ENCODE results near the gene EIF4G1. TPM values are rescaled to one million over a fixed set of nuclear protein-coding genes. Genes with fewer than 3 reads are reported as not detected.

The EIF4G1 gene
- total RNA-seq, 1 experiment from 2014 or later: 496 TPM

- TF ChIP-seq POLR2AphosphoS5 (IDR thresholded peaks at IDR 0.05; ENCODE audit: low read depth, low read length) (peak; percentile 54; the same call in 1 of the 2 replicates), POLR2A (IDR thresholded peaks at IDR 0.05; ENCODE audit: borderline replicate concordance, extremely low read depth, insufficient read depth, insufficient read length) (peak; percentile 7), ZFX (IDR thresholded peaks at IDR 0.05) (peak; percentile 48)
- TF ChIP-seq, protein P1, sequence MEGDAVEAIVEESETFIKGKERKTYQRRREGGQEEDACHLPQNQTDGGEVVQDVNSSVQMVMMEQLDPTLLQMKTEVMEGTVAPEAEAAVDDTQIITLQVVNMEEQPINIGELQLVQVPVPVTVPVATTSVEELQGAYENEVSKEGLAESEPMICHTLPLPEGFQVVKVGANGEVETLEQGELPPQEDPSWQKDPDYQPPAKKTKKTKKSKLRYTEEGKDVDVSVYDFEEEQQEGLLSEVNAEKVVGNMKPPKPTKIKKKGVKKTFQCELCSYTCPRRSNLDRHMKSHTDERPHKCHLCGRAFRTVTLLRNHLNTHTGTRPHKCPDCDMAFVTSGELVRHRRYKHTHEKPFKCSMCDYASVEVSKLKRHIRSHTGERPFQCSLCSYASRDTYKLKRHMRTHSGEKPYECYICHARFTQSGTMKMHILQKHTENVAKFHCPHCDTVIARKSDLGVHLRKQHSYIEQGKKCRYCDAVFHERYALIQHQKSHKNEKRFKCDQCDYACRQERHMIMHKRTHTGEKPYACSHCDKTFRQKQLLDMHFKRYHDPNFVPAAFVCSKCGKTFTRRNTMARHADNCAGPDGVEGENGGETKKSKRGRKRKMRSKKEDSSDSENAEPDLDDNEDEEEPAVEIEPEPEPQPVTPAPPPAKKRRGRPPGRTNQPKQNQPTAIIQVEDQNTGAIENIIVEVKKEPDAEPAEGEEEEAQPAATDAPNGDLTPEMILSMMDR (IDR thresholded peaks at IDR 0.05 in 2 of 3, conservative IDR thresholded peaks at IDR 0.05 in 1 of 3; ENCODE audit: borderline replicate concordance in 1 of 3, insufficient read depth in 1 of 3, low read depth in 2 of 3, low read length in 2 of 3): no peak
- peak overlapping the region; percentile 99 for H3K9ac ChIP-seq (ENCODE audit: low read length)
- H3K79me2 ChIP-seq (ENCODE audit: insufficient read depth, low read length): peaks cover 47% of the 10 kb centered on the region
- H3K4me1 ChIP-seq (ENCODE audit: control insufficient read depth in 1 of 2, insufficient read depth in 2 of 2, low read length in 2 of 2): peaks cover 9 to 25% of the 10 kb centered on the region in 2 experiments
- no peaks in the 10 kb centered on the region for H3K9me3 ChIP-seq (ENCODE audit: control insufficient read depth in 1 of 2, insufficient read depth in 1 of 2, low read depth in 1 of 2, low read length in 2 of 2)
- intact Hi-C loops (cut with micrococcal nuclease): loop anchor here (2.0 kb wide), 2 partner anchors 47 to 183 kb away; partner anchors contain the start of gene EIF4G1
- H3K9me2 ChIP-seq (ENCODE audit: insufficient read depth): no peaks in the 10 kb centered on the region
- ChIA-PET CTCF (interaction anchor here (0.5 to 1.5 kb wide), 5 partner anchors 10 to 190 kb away, joined by 3 to 7 read pairs (median 3); no protein-coding TSS in a partner anchor), RAD21 (ENCODE audit: low non-redundant PET in 1 of 2, low total read pairs in 2 of 2, uncharacterized antibody in 2 of 2, unreplicated experiment in 2 of 2) (interaction anchor here in 1 of 2 experiments (0.6 to 0.7 kb wide), 2 partner anchors 9 to 10 kb away, joined by 3 read pairs; no protein-coding TSS in a partner anchor), POLR2A (interaction anchor here (0.7 to 2.6 kb wide), 9 partner anchors 10 to 179 kb away, joined by 3 to 13 read pairs (median 4); no protein-coding TSS in a partner anchor)
- peak overlapping the region; percentile 99 for H3K4me2 ChIP-seq (ENCODE audit: low read length)
- ATAC-seq (peak; percentile 36), DNase-seq (ENCODE audit: low read depth, low spot score) (peak; percentile 63)
- peaks cover 20 to 21% of the 10 kb centered on the region in 2 experiments; a peak in 3 of 4 replicates for H3K36me3 ChIP-seq (ENCODE audit: control insufficient read depth in 1 of 2, insufficient read depth in 2 of 2, low read length in 2 of 2)
- peak overlapping the region; percentile 96 for H3K27ac ChIP-seq (ENCODE audit: low read depth, low read length)
- H3K4me3 ChIP-seq (replicated peaks in 1 of 2; ENCODE audit: low read depth in 1 of 2, low read length in 2 of 2): peak overlapping the region; percentile 95 to 96
- BruUV-seq (replicated peaks): TSS peak; percentile 33
- no peaks in the 10 kb centered on the region for H3K27me3 ChIP-seq (ENCODE audit: insufficient read depth, low read length)
- H2AFZ ChIP-seq (ENCODE audit: low read depth, low read length, poor library complexity, severe bottlenecking): no peak overlapping the region
- H4K20me1 ChIP-seq (ENCODE audit: insufficient read depth): no peaks in the 10 kb centered on the region
Measured at GRCh38 chr3:184361932-184362667, 47.7 kb downstream of the EIF4G1 start.

Data from HCT116 (cell line).